Amygdala (tissue), 56 donors: ENCODE data around the gene COG1.

Source experiments
- DNase-seq, 56 donors: peaks; one replicate each; lab custom pipeline; 2025; lab: John Stamatoyannopoulos, UW

The COG1 gene

GRCh38 chr17:73224663-73225305 is 31.9 kb downstream of the COG1 start:
- no peak for DNase-seq

- DNase-seq: no peak
Observed at GRCh38 chr17:73226556-73227172, 33.8 kb downstream of the COG1 start.

GRCh38 chr17:73227379-73227778 is 34.5 kb downstream of the COG1 start:
- no peak for DNase-seq

- DNase-seq: no peak
Observed at GRCh38 chr17:73227944-73228343, 35.1 kb downstream of the COG1 start.

GRCh38 chr17:73228748-73229236 is 35.9 kb downstream of the COG1 start:
- peak in 26 of 56 donors; percentile 2 to 61 (median 27) for DNase-seq

- DNase-seq: no peak
Observed at GRCh38 chr17:73230088-73230487, 37.2 kb downstream of the COG1 start.

GRCh38 chr17:73231395-73231794 is 38.5 kb downstream of the COG1 start:
- DNase-seq: peak in 8 of 56 donors; percentile 18 to 46 (median 34)

- peak; percentile 27 to 98 (median 93) for DNase-seq
Observed at GRCh38 chr17:73231841-73232586, 39.2 kb downstream of the COG1 start.

- DNase-seq: peak in 19 of 56 donors; percentile 9 to 66 (median 52)
Observed at GRCh38 chr17:73232587-73233373, 39.9 kb downstream of the COG1 start.

GRCh38 chr17:73234736-73235135 is 41.9 kb downstream of the COG1 start:
- DNase-seq: no peak

GRCh38 chr17:73237714-73238113 is 44.9 kb downstream of the COG1 start:
- DNase-seq: no peak

GRCh38 chr17:73240561-73240960 is 47.7 kb downstream of the COG1 start:
- DNase-seq: no peak

GRCh38 chr17:73247726-73248125 is 54.9 kb downstream of the COG1 start:
- no peak for DNase-seq

GRCh38 chr17:73248532-73248931 is 55.7 kb downstream of the COG1 start:
- no peak for DNase-seq

GRCh38 chr17:73249700-73250099 is 56.8 kb downstream of the COG1 start:
- DNase-seq: no peak

- no peak for DNase-seq
Observed at GRCh38 chr17:73250851-73251640, 58.2 kb downstream of the COG1 start.

GRCh38 chr17:73251871-73252270 is 59.0 kb downstream of the COG1 start:
- DNase-seq: no peak

- peak in 37 of 56 donors; percentile 8 to 71 (median 39) for DNase-seq
Observed at GRCh38 chr17:73255671-73256181, 62.9 kb downstream of the COG1 start.

GRCh38 chr17:73256220-73256619 is 63.4 kb downstream of the COG1 start:
- DNase-seq: no peak

GRCh38 chr17:73257516-73257915 is 64.7 kb downstream of the COG1 start:
- DNase-seq: no peak
